ENCODE data around the gene CELSR3. TPM values are rescaled to one million over a fixed set of nuclear protein-coding genes. Genes with fewer than 3 reads are reported as not detected.
A peak's percentile ranks its signal among the peaks of the same experiment; 100 is the strongest.

CELSR3 gene
- total and polyA plus RNA-seq, 9 donors, result 0.22 to 1.1 (median 0.49) TPM

DNA sequence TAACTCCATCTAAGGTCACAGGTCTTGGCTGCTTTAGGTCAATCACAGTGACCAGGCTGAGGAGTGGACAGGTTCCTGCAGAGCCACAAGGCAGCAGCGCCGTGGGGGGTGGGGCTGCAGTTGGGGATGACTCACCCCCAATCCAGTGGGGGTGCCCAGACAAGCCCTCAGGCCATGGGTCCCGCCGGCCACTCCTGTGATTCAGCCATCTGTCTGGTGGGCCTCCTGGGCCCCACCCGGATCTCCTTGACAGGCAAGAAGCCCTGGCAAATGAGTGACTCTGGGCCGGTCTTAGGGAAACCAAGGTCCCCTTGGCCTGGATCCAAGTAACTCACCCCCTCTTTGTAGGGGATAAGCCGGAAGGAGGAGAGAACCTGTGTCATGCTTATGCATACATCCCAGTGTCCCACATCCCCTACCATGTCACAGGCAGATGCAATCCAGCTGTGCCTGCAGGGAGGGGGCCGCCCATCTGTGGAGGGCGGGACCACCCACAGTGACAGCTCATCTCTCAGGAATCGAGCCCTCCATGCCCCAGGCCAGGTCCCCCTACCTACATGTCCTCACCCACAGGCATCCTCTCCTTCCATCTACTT, 67.1 kb downstream of the CELSR3 start:
- peaks cover 30% of the 10 kb centered on the region for H3K27me3 ChIP-seq (ENCODE audit: control insufficient read depth, insufficient read depth, low read length)
- no peaks in the 10 kb centered on the region for H3K9me3 ChIP-seq (replicated peaks; ENCODE audit: control insufficient read depth, low read depth, low read length)
- peaks cover 45% of the 10 kb centered on the region for H3K4me1 ChIP-seq (ENCODE audit: control insufficient read depth, insufficient read depth, low read length)
- no peak overlapping the region for H3K4me3 ChIP-seq (ENCODE audit: low read length)
- peak; percentile 35 for DNase-seq
- WGBS (ENCODE audit: insufficient coverage), result 18% methylated on average over 7 of the region's 10 CpGs
- H3K27ac ChIP-seq (ENCODE audit: low read length), result no peak overlapping the region
- peaks cover 37% of the 10 kb centered on the region for H3K36me3 ChIP-seq (ENCODE audit: control insufficient read depth, insufficient read depth, low read length)

DNA sequence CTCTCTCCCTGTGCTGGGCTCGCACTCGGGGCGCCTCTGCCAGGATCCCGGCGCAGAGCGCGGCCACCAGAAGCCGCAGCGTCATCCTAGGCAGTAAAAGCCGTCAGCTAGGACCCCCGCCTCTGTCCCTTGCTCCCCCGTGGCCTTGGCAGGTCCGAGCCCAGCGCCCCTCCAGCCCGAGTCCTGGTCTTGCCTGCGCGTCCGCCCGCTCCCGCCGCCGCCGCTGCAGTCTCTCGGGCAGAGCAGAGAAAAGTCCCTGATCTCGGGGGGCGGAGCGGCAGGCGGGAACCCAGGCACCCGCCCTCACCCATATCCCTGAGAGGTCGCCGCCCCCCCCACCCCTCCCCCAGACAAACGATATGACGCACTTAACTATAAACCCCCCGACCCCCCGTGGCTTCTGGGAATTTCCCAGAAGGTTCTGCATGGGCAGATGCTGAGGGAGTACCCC, 67.6 kb downstream of the CELSR3 start, which contains the start of gene COL7A1:
COL7A1 (minus strand) TSS at position 255 of the 451 bp plus-strand sequence; CDS start at position 85, 170 bp downstream.
- no peaks in the 10 kb centered on the region for H3K9me3 ChIP-seq (replicated peaks; ENCODE audit: control insufficient read depth, low read depth, low read length)
- H3K36me3 ChIP-seq (ENCODE audit: control insufficient read depth, insufficient read depth, low read length), result peaks cover 31% of the 10 kb centered on the region
- H3K27me3 ChIP-seq (ENCODE audit: control insufficient read depth, insufficient read depth, low read length), result peaks cover 31% of the 10 kb centered on the region
- peak within 1 kb of the TSS; percentile 30 for H3K4me3 ChIP-seq (ENCODE audit: low read length)
- no peak for DNase-seq
- no peak within 1 kb of the TSS for H3K27ac ChIP-seq (ENCODE audit: low read length)
- H3K4me1 ChIP-seq (ENCODE audit: control insufficient read depth, insufficient read depth, low read length), result peaks cover 45% of the 10 kb centered on the region
- 2% methylated on average over 29 of the region's 35 CpGs for WGBS (ENCODE audit: insufficient coverage)

DNA sequence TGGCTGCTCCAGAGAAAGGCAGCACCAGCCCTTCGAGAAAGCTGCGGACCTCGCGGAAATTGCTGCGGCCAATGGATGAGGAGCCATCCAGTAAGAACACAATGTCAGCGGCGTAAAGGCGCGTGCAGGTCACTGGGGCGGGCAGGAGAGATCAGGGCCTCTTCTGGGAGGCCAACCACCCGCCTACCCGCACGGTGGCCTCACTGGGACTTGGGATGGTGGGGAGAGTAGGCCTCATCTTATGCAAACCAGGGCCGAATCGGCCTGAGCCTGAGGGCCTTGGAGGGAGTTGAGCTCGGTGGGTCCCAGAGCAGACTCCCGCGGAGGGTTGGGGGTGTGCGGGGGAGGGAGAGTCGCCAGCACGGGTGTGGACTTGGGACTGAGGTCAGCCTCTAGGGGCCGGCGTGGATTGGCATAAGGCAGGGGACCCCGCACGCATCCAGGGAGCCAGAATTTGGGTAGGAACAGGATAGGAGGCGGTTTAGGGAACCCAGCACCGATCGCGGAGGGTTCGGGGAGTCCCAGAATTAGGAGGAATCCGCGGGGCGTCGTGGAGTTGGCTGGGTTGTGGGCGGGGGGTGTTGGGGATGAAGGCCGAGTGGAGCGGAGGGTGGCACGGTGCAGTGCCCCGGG, 68.2 kb downstream of the CELSR3 start:
- WGBS (ENCODE audit: insufficient coverage), result 25% methylated on average over 39 of the region's 39 CpGs
- H3K36me3 ChIP-seq (ENCODE audit: control insufficient read depth, insufficient read depth, low read length), result peaks cover 26% of the 10 kb centered on the region
- H3K4me1 ChIP-seq (ENCODE audit: control insufficient read depth, insufficient read depth, low read length), result peaks cover 43% of the 10 kb centered on the region
- DNase-seq, result no peak
- peaks cover 35% of the 10 kb centered on the region for H3K27me3 ChIP-seq (ENCODE audit: control insufficient read depth, insufficient read depth, low read length)
- no peaks in the 10 kb centered on the region for H3K9me3 ChIP-seq (replicated peaks; ENCODE audit: control insufficient read depth, low read depth, low read length)
- no peak overlapping the region for H3K27ac ChIP-seq (ENCODE audit: low read length)
- peak overlapping the region; percentile 30 for H3K4me3 ChIP-seq (ENCODE audit: low read length)

DNA sequence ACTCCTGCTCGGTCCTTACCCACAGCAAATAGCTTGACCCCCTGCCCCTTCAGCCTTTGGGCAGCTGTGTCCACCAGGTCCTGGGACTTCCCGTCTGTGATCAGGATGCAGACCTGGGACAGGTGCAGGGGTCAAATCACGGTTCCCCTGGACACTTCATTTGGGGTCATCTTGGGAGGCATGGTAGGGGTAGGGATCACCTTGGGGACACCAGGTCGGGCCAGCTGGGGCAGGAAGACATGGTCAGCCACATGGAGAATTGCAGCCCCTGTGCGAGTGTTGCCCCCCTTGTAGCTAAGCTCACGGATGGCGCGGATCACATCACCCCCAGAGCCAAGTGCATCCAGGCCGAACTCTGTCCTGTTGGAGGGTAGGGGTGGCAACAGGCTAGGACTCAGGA, 69.3 kb downstream of the CELSR3 start:
- no peaks in the 10 kb centered on the region for H3K9me3 ChIP-seq (replicated peaks; ENCODE audit: control insufficient read depth, low read depth, low read length)
- H3K4me1 ChIP-seq (ENCODE audit: control insufficient read depth, insufficient read depth, low read length), result peaks cover 31% of the 10 kb centered on the region
- H3K27ac ChIP-seq (ENCODE audit: low read length), result no peak overlapping the region
- H3K4me3 ChIP-seq (ENCODE audit: low read length), result no peak overlapping the region
- DNase-seq, result no peak
- H3K27me3 ChIP-seq (ENCODE audit: control insufficient read depth, insufficient read depth, low read length), result peaks cover 38% of the 10 kb centered on the region
- H3K36me3 ChIP-seq (ENCODE audit: control insufficient read depth, insufficient read depth, low read length), result peaks cover 14% of the 10 kb centered on the region
- WGBS (ENCODE audit: insufficient coverage), result 83% methylated on average over 5 of the region's 9 CpGs

DNA sequence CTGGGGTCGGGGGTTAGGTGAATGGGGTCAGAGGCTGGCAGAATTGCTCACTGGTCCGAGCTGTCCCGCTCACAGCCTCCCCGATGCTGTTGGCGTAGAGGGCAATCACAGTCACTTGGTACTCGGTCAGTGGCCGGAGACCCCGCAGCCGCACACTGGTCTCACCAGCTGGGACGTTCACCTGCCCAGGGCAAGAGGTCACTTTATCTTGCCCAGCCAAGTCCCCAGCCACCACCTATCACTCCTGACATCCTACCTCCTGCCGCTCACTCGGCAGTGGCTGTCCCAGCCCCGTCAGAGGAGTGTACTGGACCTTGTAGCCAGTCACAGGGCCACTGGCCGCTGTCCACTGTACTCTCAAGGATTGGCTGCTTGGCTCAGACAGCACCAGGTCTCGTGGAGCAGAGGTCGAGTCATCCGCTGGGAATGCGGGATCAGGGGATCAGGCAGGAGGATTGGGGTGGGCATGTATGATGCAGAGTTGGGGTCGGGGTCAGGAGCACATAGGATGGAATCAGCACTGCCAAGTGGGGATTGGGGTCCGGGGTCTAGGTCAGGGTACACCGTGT, 70.1 kb downstream of the CELSR3 start:
- Histone ChIP-seq H3K36me3 (ENCODE audit: control insufficient read depth, insufficient read depth, low read length) (peaks cover 6% of the 10 kb centered on the region), H3K27me3 (ENCODE audit: control insufficient read depth, insufficient read depth, low read length) (peaks cover 38% of the 10 kb centered on the region), H3K9me3 (replicated peaks; ENCODE audit: control insufficient read depth, low read depth, low read length) (no peaks in the 10 kb centered on the region), H3K4me3 (ENCODE audit: low read length) (no peak overlapping the region), H3K27ac (ENCODE audit: low read length) (no peak overlapping the region), H3K4me1 (ENCODE audit: control insufficient read depth, insufficient read depth, low read length) (peaks cover 24% of the 10 kb centered on the region)
- WGBS (ENCODE audit: insufficient coverage), result 88% methylated on average over 20 of the region's 21 CpGs
- no peak for DNase-seq

DNA sequence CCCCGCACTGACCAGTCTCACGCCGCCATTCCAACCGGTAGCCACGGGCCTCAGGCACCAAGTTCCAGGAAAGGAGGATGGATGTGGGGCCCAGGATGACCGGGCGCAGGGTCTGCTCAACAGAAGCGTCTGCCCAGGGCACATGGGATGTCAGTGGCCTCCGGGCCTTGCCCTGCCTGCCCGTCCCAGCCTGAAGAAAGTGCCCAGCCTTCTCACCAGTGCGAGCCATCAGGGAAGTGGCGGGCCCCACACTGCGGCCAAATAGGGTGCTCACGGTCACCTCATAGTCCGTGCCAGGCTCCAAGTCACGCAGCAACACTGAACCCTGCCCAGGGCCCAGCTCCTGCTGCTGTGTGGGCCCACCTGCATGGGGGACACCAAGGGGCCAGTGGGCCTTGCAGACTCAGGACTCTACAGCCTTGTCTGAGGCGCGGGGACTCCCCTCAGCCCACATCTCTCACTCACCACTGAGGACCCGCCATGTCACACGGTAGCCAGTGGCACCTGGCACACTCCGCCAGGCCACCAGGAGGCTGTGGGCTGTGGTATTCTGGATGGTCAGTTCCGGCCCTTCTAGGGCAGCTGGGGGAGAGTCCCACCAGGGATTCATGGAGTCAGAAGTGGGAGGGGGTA, 70.7 kb downstream of the CELSR3 start:
- 89% methylated on average over 16 of the region's 22 CpGs for WGBS (ENCODE audit: insufficient coverage)
- H3K4me1 ChIP-seq (ENCODE audit: control insufficient read depth, insufficient read depth, low read length), result peaks cover 19% of the 10 kb centered on the region
- H3K27me3 ChIP-seq (ENCODE audit: control insufficient read depth, insufficient read depth, low read length), result peaks cover 38% of the 10 kb centered on the region
- H3K9me3 ChIP-seq (replicated peaks; ENCODE audit: control insufficient read depth, low read depth, low read length), result no peaks in the 10 kb centered on the region
- no peak overlapping the region for H3K4me3 ChIP-seq (ENCODE audit: low read length)
- peaks cover under 1% of the 10 kb centered on the region for H3K36me3 ChIP-seq (ENCODE audit: control insufficient read depth, insufficient read depth, low read length)
- DNase-seq, result no peak
- no peak overlapping the region for H3K27ac ChIP-seq (ENCODE audit: low read length)

DNA sequence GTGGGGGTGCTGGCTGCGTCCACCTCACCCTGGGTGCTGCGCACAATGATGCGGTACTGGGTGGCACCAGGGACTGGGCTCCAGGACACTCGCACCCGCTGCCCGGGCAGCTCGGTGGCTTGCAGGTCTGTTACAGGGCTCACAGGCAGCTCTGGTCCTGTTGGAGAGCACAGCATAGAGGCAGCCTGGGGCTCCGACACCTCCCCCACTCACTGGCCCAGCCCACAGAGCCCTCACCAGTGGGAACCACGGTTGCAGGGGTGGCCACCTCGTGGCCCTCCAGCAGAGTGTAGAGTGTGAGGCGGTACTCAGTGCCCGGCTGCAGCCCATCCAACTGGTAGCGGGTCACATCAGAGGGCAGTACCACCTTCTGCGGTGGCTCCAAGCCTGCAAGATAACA, 71.2 kb downstream of the CELSR3 start:
- H3K27ac ChIP-seq (ENCODE audit: low read length), result no peak overlapping the region
- H3K4me1 ChIP-seq (ENCODE audit: control insufficient read depth, insufficient read depth, low read length), result peaks cover 17% of the 10 kb centered on the region
- no peaks in the 10 kb centered on the region for H3K9me3 ChIP-seq (replicated peaks; ENCODE audit: control insufficient read depth, low read depth, low read length)
- WGBS (ENCODE audit: insufficient coverage), result 88% methylated on average over 14 of the region's 14 CpGs
- peaks cover 38% of the 10 kb centered on the region for H3K27me3 ChIP-seq (ENCODE audit: control insufficient read depth, insufficient read depth, low read length)
- no peak for DNase-seq
- H3K4me3 ChIP-seq (ENCODE audit: low read length), result no peak overlapping the region
- H3K36me3 ChIP-seq (ENCODE audit: control insufficient read depth, insufficient read depth, low read length), result no peaks in the 10 kb centered on the region

DNA sequence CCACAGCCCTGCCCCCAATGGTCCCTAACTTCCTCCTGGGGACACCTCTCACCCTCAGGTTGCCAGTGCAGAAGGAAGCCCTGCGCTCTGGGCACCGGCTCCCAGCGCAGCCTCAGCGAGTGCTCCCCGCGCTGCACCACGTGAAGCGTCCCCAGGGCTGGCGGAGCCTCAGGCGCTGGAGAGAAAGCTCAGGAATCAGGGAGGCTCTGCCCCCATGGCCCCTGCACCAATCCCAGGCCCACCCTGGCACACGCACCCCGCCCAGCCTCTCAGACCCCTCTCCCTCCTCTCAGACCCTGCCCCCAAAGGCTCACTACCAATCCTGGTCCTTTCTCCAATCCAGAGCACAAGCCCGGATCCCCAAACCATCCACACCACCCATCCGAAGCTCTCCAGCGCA, 74.5 kb downstream of the CELSR3 start:
- no peaks in the 10 kb centered on the region for H3K36me3 ChIP-seq (ENCODE audit: control insufficient read depth, insufficient read depth, low read length)
- H3K27ac ChIP-seq (ENCODE audit: low read length), result no peak overlapping the region
- H3K4me3 ChIP-seq (ENCODE audit: low read length), result no peak overlapping the region
- peaks cover 11% of the 10 kb centered on the region for H3K27me3 ChIP-seq (ENCODE audit: control insufficient read depth, insufficient read depth, low read length)
- no peaks in the 10 kb centered on the region for H3K9me3 ChIP-seq (replicated peaks; ENCODE audit: control insufficient read depth, low read depth, low read length)
- no peak for DNase-seq
- no peaks in the 10 kb centered on the region for H3K4me1 ChIP-seq (ENCODE audit: control insufficient read depth, insufficient read depth, low read length)
- 44% methylated on average over 15 of the region's 15 CpGs for WGBS (ENCODE audit: insufficient coverage)

DNA sequence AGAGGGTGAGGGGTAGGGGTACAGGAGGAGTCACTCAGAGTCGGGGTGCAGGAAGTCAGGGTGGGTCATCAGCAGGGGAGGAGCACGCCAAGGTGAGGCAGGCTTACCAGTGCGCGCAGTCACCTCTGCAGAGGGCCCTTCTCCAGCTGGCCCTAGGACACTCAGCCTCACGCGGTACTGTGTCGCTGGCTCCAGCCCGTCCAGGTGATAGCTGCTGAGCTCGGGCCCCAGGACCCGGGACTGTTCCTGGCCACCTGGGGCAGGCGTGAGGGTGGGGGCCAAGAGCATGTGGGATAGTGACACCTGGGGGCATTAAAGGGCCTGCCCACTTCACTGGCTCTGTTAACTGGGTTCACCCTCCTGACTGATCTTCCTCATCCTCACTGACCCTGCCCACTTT, 75.0 kb downstream of the CELSR3 start:
- Histone ChIP-seq H3K4me1 (ENCODE audit: control insufficient read depth, insufficient read depth, low read length) (no peaks in the 10 kb centered on the region), H3K27ac (ENCODE audit: low read length) (no peak overlapping the region), H3K36me3 (ENCODE audit: control insufficient read depth, insufficient read depth, low read length) (no peaks in the 10 kb centered on the region), H3K9me3 (replicated peaks; ENCODE audit: control insufficient read depth, low read depth, low read length) (no peaks in the 10 kb centered on the region), H3K27me3 (ENCODE audit: control insufficient read depth, insufficient read depth, low read length) (peaks cover 8% of the 10 kb centered on the region), H3K4me3 (ENCODE audit: low read length) (no peak overlapping the region)
- DNase-seq, result no peak
- 77% methylated on average over 8 of the region's 11 CpGs for WGBS (ENCODE audit: insufficient coverage)

All from muscle of leg (tissue), 11 donors.